Measurements from ENCODE around the gene CTTNBP2NL.

CTTNBP2NL gene

GRCh38 chr1:112395821-112396652 lies at the start of gene CTTNBP2NL:
CTTNBP2NL (plus strand) TSS chr1:112396214; CDS start chr1:112416166, 19,952 bp downstream.
- DNase-seq (ENCODE audit: low spot score), result peak; percentile 84

GRCh38 chr1:112346801-112347350 lies 49.1 kb upstream of the CTTNBP2NL start:
- DNase-seq (ENCODE audit: low spot score), result no peak

- DNase-seq (ENCODE audit: low spot score), result no peak
Observed at GRCh38 chr1:112356765-112357164, 39.2 kb upstream of the CTTNBP2NL start.

GRCh38 chr1:112357467-112357866 lies 38.5 kb upstream of the CTTNBP2NL start:
- DNase-seq (ENCODE audit: low spot score), result no peak

GRCh38 chr1:112358061-112358770 lies 37.8 kb upstream of the CTTNBP2NL start:
- no peak for DNase-seq (ENCODE audit: low spot score)

- peak; percentile 18 for DNase-seq (ENCODE audit: low spot score)
Observed at GRCh38 chr1:112358798-112359408, 37.1 kb upstream of the CTTNBP2NL start.

GRCh38 chr1:112359961-112360767 lies 35.9 kb upstream of the CTTNBP2NL start:
- DNase-seq (ENCODE audit: low spot score), result no peak

- no peak for DNase-seq (ENCODE audit: low spot score)
Observed at GRCh38 chr1:112363636-112364035, 32.4 kb upstream of the CTTNBP2NL start.

GRCh38 chr1:112368198-112368597 lies 27.8 kb upstream of the CTTNBP2NL start:
- no peak for DNase-seq (ENCODE audit: low spot score)

GRCh38 chr1:112369392-112370285 lies 26.4 kb upstream of the CTTNBP2NL start:
- peak; percentile 68 for DNase-seq (ENCODE audit: low spot score)

GRCh38 chr1:112370996-112371395 lies 25.0 kb upstream of the CTTNBP2NL start:
- DNase-seq (ENCODE audit: low spot score), result no peak

GRCh38 chr1:112371775-112372174 lies 24.2 kb upstream of the CTTNBP2NL start:
- DNase-seq (ENCODE audit: low spot score), result no peak

GRCh38 chr1:112373806-112374205 lies 22.2 kb upstream of the CTTNBP2NL start:
- DNase-seq (ENCODE audit: low spot score), result no peak

GRCh38 chr1:112375701-112376100 lies 20.3 kb upstream of the CTTNBP2NL start:
- no peak for DNase-seq (ENCODE audit: low spot score)

- no peak for DNase-seq (ENCODE audit: low spot score)
Observed at GRCh38 chr1:112380356-112380755, 15.7 kb upstream of the CTTNBP2NL start.

- no peak for DNase-seq (ENCODE audit: low spot score)
Observed at GRCh38 chr1:112381324-112382076, 14.5 kb upstream of the CTTNBP2NL start.

- DNase-seq (ENCODE audit: low spot score), result no peak
Observed at GRCh38 chr1:112383759-112384370, 12.1 kb upstream of the CTTNBP2NL start.

- no peak for DNase-seq (ENCODE audit: low spot score)
Observed at GRCh38 chr1:112386024-112386723, 9.8 kb upstream of the CTTNBP2NL start.
